Stimulated activated effector memory CD8-positive, alpha-beta T cell treated with anti-CD3 and anti-CD28 coated beads, Interleukin-12 subunit alpha, Interleukin-12 subunit beta, amount 100 ng/mL, for 72 hours (primary cell): ENCODE data around the gene PTPN11.

Source experiments
- ATAC-seq: fragments of 150-1000 bp; cut with Tn5 transposase; 2 replicates; pipeline ENCODE4 v1.10.0; 2021
- DNase-seq, 2 donors: peaks; one replicate each; pipeline ENCODE4 v3.0.0; 2021 to 2022; ENCODE audit warnings: low spot score in 2 of 2
- H3K27ac Mint-ChIP-seq: one replicate; pipeline ENCODE4 v1.8.0; 2022; ENCODE audit warnings: mild to moderate bottlenecking, mixed read lengths
- H3K36me3 Mint-ChIP-seq: one replicate; pipeline ENCODE4 v1.8.0; 2022; ENCODE audit warnings: mild to moderate bottlenecking, mixed read lengths
- H3K4me1 Mint-ChIP-seq: one replicate; pipeline ENCODE4 v1.8.0; 2022; ENCODE audit warnings: mixed read lengths
- H3K4me3 Mint-ChIP-seq: one replicate; pipeline ENCODE4 v1.8.0; 2022; ENCODE audit warnings: mild to moderate bottlenecking, mixed read lengths
- H3K9me3 Mint-ChIP-seq: one replicate; pipeline ENCODE4 v1.8.0; 2022; ENCODE audit warnings: mixed read lengths

Gene PTPN11

GRCh38 chr12:112530941-112531340 lies 112.2 kb downstream of the PTPN11 start:
- no peak overlapping the region for H3K27ac Mint-ChIP-seq
- H3K4me1 Mint-ChIP-seq = no peaks in the 10 kb centered on the region
- no peak overlapping the region for H3K4me3 Mint-ChIP-seq
- no peaks in the 10 kb centered on the region for H3K36me3 Mint-ChIP-seq
- DNase-seq (no peak), ATAC-seq (no peak)
- H3K9me3 Mint-ChIP-seq = no peaks in the 10 kb centered on the region

DNA sequence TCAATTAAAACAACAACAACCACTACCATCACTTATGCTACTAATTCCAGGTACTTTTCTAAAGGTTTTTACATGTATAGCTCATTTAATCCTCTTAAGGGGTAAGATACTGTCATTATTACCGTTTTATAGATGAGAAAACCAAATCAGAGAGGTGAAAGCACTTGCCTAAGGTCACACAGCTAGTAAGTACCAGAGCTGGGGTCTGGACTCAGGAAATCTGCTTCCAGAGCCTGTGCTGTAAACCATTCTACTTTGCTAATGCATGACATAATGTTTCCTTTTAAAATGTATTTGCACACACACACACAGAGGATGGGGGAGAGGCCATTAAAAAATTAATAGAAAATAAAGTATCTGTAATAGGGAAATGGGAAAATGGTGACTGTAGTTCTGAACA lies 113.4 kb downstream of the PTPN11 start:
- Mint-ChIP-seq H3K27ac (no peak overlapping the region), H3K4me1 (no peaks in the 10 kb centered on the region), H3K9me3 (no peaks in the 10 kb centered on the region), H3K4me3 (no peak overlapping the region), H3K36me3 (no peaks in the 10 kb centered on the region)
- DNase-seq (no peak), ATAC-seq (no peak)

DNA sequence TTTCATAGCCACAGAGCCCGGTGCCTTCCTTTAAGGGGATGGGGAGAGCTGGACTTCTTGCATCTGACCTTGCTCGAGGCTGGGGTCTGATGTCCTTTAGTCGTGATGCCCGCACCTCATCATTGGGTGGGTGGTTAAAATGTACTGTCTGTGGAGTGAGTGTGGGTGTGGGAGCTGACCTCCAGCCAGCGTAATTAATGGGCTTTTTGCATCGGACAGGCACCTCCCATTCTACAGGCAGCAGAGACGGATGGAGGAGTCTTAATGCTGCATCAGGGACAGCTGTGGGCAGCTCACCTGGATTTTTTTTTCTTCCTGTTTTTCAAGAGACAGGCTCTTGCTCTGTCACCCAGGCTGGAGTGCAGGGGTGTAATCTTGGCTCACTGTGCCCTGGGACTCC lies 114.8 kb downstream of the PTPN11 start:
- ATAC-seq (no peak), DNase-seq (no peak)
- Mint-ChIP-seq H3K27ac (no peak overlapping the region), H3K9me3 (no peaks in the 10 kb centered on the region), H3K36me3 (no peaks in the 10 kb centered on the region), H3K4me3 (no peak overlapping the region), H3K4me1 (peaks cover 7% of the 10 kb centered on the region)

DNA sequence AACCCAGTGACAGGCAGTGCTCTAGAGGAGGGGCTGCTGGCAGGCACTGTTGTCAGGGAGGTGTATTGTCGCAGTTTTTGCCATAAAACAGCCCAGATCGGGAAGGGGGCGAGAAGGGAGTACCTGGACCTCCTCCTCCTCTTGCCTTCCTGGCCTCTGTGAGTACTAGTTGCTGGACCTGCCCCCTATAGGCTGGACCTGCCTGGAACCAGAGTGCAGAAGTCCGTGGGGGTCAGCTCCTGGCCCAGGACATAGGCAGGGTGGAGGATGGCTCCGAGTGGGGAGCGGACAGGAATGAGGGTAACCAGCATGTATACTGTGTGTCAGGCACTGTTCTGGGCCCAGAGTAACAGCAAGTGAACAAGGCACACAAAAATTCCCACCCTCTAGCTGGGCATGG lies 116.3 kb downstream of the PTPN11 start:
- Mint-ChIP-seq H3K27ac (no peak overlapping the region), H3K9me3 (no peaks in the 10 kb centered on the region), H3K4me1 (peaks cover 7% of the 10 kb centered on the region), H3K36me3 (no peaks in the 10 kb centered on the region), H3K4me3 (no peak overlapping the region)
- DNase-seq (no peak), ATAC-seq (no peak)

DNA sequence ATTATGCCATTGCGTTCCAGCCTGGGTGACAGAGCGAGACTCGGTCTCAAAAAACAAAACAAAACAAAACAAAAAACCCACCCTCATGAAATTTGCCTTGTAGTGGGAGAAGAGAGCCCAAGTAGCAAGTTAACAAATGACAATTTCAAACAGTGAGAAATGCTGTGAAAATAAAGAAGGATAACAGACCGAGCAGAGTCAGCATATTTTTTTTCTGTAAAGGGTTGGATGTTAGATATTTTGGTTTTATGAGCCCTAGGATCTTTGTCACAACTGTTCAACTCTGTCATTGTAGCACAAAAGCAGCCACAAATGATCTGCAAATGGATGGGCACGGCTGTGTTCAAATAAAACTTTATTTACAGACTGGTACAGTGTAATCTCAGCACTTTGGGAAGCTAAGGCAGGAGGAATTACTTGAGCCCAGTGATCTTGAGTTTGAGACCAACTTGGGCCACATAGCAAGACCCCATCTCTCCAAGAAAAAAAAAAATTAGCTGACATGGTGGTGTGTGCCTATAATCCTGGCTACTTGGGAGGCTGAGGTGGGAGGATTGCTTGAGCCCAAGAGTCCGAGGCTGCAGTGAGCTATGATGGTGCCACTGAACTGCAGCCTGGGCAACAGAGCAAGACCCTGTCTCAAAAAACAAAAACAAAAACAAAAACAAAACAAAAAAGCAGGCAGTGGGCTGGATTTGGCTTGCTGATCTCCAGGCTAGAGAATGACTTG lies 117.1 kb downstream of the PTPN11 start:
- H3K27ac Mint-ChIP-seq = no peak overlapping the region
- H3K4me1 Mint-ChIP-seq = peaks cover 7% of the 10 kb centered on the region
- H3K36me3 Mint-ChIP-seq = no peaks in the 10 kb centered on the region
- DNase-seq (no peak), ATAC-seq (no peak)
- no peaks in the 10 kb centered on the region for H3K9me3 Mint-ChIP-seq
- no peak overlapping the region for H3K4me3 Mint-ChIP-seq

GRCh38 chr12:112536367-112536730 lies 117.6 kb downstream of the PTPN11 start:
- no peaks in the 10 kb centered on the region for H3K9me3 Mint-ChIP-seq
- H3K4me1 Mint-ChIP-seq = peaks cover 7% of the 10 kb centered on the region
- no peaks in the 10 kb centered on the region for H3K36me3 Mint-ChIP-seq
- H3K27ac Mint-ChIP-seq = no peak overlapping the region
- DNase-seq (no peak), ATAC-seq (no peak)
- H3K4me3 Mint-ChIP-seq = no peak overlapping the region

DNA sequence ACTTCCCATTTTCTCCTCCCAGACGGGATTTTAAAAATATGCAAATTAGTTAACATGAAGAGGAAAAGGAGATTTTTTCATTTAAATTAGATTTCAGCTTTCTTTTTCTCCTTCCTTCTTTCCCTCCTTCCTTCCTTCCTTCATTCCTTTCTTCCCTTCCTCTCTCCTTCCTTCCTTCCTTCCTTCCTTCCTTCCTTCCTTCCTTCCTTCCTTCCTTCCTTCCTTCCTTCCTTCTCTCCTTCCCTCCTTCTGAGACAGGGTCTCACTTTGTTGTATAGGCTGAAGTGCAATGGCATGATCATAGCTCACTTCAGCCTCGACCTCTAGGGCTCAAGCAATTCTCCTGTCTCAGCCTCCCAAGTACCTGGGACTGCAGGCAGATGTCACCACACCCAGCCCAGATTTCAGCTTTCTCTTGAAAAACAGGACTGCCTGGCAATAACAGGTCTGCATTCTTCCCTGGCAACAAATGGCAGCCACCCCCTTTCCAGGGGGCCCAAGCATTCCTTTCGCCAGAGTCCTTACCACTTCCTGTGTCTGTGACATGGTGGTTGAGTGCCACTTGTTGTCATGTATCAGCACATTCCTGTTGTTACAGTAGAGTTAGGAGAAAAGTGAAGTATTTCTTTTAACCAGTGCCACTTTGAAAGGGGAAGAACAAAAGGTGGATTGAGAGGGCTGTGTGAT lies 119.1 kb downstream of the PTPN11 start:
- H3K9me3 Mint-ChIP-seq = no peaks in the 10 kb centered on the region
- H3K27ac Mint-ChIP-seq = no peak overlapping the region
- no peak overlapping the region for H3K4me3 Mint-ChIP-seq
- H3K4me1 Mint-ChIP-seq = peaks cover 7% of the 10 kb centered on the region
- ATAC-seq (no peak), DNase-seq (no peak)
- H3K36me3 Mint-ChIP-seq = no peaks in the 10 kb centered on the region

DNA sequence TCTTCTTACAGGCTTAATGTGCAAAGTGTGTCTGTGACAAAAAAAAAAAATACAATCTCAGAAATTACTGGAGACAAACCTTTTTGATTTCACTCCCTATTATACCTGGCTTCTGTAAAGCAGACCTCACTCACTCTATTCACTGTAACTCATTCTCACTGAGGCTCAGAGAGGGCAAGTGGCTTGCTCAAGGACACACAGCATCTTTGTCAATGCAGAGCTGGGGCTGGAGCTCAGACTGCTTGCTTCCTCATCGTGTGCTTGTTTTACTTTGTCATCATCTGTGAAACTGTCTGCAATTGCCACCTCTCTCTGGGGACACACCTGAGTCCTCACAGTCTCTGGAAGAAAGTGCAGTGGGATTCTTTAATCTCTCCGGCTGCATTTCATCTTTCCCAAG lies 120.0 kb downstream of the PTPN11 start:
- ATAC-seq (no peak), DNase-seq (no peak)
- Mint-ChIP-seq H3K27ac (no peak overlapping the region), H3K36me3 (no peaks in the 10 kb centered on the region), H3K9me3 (no peaks in the 10 kb centered on the region), H3K4me3 (no peak overlapping the region), H3K4me1 (peaks cover 7% of the 10 kb centered on the region)

- H3K27ac Mint-ChIP-seq = no peak overlapping the region
- H3K4me3 Mint-ChIP-seq = no peak overlapping the region
- H3K4me1 Mint-ChIP-seq = peaks cover 7% of the 10 kb centered on the region
- DNase-seq = no peak
- H3K36me3 Mint-ChIP-seq = no peaks in the 10 kb centered on the region
- H3K9me3 Mint-ChIP-seq = no peaks in the 10 kb centered on the region
- ATAC-seq = no peak
These were observed 120.5 kb downstream of the PTPN11 start for GRCh38 chr12:112539221-112539620.

DNA sequence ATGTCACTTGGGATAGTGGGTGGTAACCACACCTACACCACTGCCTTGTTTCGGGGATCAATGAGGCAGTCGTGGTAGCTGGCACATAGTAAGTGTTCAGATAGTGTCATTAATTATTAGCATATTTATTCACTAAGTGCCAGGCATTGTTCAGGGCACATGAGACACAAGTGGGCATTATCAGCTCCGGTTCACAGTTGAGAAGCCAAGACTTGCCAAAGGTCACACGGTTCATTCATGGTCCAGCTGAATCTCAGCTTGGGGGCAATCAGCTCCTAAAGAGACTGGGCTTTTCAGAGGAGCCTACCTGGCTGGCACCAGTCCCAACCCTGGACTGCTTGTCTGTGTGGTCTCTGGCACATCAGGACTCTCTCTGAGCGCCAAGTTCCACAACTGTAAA lies 121.3 kb downstream of the PTPN11 start:
- no peak overlapping the region for H3K27ac Mint-ChIP-seq
- no peaks in the 10 kb centered on the region for H3K36me3 Mint-ChIP-seq
- H3K4me1 Mint-ChIP-seq = peaks cover 7% of the 10 kb centered on the region
- no peaks in the 10 kb centered on the region for H3K9me3 Mint-ChIP-seq
- ATAC-seq (no peak), DNase-seq (no peak)
- no peak overlapping the region for H3K4me3 Mint-ChIP-seq

DNA sequence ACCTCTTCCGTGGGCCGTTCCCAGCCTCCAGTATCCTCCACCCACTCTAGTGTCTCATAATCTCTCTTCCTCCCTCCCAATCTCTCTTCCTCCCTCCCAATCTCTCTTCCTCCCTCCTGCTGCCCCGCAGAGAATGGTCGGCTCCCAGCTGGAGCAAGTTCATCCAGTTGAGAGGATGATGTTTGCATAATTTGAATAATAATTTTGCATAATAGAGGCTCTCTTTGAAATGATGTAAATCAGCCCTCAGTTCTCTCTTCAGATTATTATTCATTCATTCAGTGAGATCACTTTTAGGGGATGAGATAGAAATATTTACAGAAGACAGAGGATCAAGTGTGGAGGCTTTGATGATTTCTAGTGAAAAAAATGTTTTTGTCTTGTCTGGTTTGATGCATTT lies 125.0 kb downstream of the PTPN11 start:
- peak overlapping the region; percentile 0 for H3K27ac Mint-ChIP-seq
- no peak for DNase-seq
- H3K4me3 Mint-ChIP-seq = no peak overlapping the region
- H3K4me1 Mint-ChIP-seq = peaks cover under 1% of the 10 kb centered on the region
- no peak for ATAC-seq
- no peaks in the 10 kb centered on the region for H3K36me3 Mint-ChIP-seq
- H3K9me3 Mint-ChIP-seq = no peaks in the 10 kb centered on the region

- H3K9me3 Mint-ChIP-seq = no peaks in the 10 kb centered on the region
- no peaks in the 10 kb centered on the region for H3K36me3 Mint-ChIP-seq
- DNase-seq = no peak
- H3K4me1 Mint-ChIP-seq = peaks cover 5% of the 10 kb centered on the region
- no peak for ATAC-seq
- H3K27ac Mint-ChIP-seq = no peak overlapping the region
- H3K4me3 Mint-ChIP-seq = no peak overlapping the region
These were observed 127.6 kb downstream of the PTPN11 start for GRCh38 chr12:112546339-112546738.

- DNase-seq (no peak), ATAC-seq (peak; percentile 24)
- no peaks in the 10 kb centered on the region for H3K36me3 Mint-ChIP-seq
- H3K27ac Mint-ChIP-seq = no peak overlapping the region
- H3K4me1 Mint-ChIP-seq = peaks cover 5% of the 10 kb centered on the region
- H3K4me3 Mint-ChIP-seq = no peak overlapping the region
- no peaks in the 10 kb centered on the region for H3K9me3 Mint-ChIP-seq
These were observed 128.2 kb downstream of the PTPN11 start for GRCh38 chr12:112546996-112547395.

GRCh38 chr12:112549031-112549430 lies 130.3 kb downstream of the PTPN11 start:
- H3K27ac Mint-ChIP-seq = no peak overlapping the region
- peaks cover 5% of the 10 kb centered on the region for H3K4me1 Mint-ChIP-seq
- no peaks in the 10 kb centered on the region for H3K36me3 Mint-ChIP-seq
- no peak overlapping the region for H3K4me3 Mint-ChIP-seq
- peaks cover 7% of the 10 kb centered on the region for H3K9me3 Mint-ChIP-seq
- ATAC-seq (no peak), DNase-seq (no peak)

DNA sequence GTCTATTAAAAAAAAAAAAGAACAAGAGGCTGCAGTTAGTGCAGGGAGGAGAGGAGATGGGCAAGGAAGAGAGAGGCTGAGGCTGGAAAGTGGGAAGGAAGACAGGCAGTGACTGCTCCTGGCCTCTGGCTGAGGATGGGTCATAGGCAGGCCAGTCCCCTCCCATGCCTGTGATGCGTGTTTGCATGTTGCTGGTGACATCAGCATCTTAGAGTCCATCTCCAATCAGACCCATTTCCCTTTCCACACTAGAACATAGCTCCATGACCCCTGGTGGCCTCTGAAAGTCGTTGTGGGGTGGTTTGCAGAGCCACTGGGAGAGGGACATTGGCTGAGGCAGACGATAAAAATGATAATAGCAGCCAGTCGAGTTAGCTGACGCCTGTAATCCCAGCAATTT lies 132.9 kb downstream of the PTPN11 start:
- no peaks in the 10 kb centered on the region for H3K36me3 Mint-ChIP-seq
- ATAC-seq = no peak

GRCh38 chr12:112555621-112556233 lies 137.0 kb downstream of the PTPN11 start:
- Mint-ChIP-seq H3K27ac (no peak overlapping the region), H3K4me3 (no peak overlapping the region), H3K9me3 (peaks cover 7% of the 10 kb centered on the region), H3K4me1 (no peaks in the 10 kb centered on the region), H3K36me3 (no peaks in the 10 kb centered on the region)
- no peak for ATAC-seq
- no peak for DNase-seq

More for the DNA sequence above, 132.9 kb downstream of the PTPN11 start:
- no peak overlapping the region for H3K4me3 Mint-ChIP-seq
- peaks cover 7% of the 10 kb centered on the region for H3K9me3 Mint-ChIP-seq
- no peak for DNase-seq
- H3K27ac Mint-ChIP-seq = no peak overlapping the region
- peaks cover 5% of the 10 kb centered on the region for H3K4me1 Mint-ChIP-seq
